GM13976 (cell line): Measurements from ENCODE around the gene CHRM1.
"Not testable (repeated sequence)": the region's sequence is repeated elsewhere in the genome, so short reads cannot be mapped to it uniquely, and the experiment has no call there.

ENCODE experiments used
- DNase-seq: peaks from one replicate; pipeline ENCODE4 v3.0.0; 2012; ENCODE audit warnings: low spot score
- in situ Hi-C: fragments of 300-500 bp; cut with MboI; formaldehyde crosslinking; loops from one replicate; pipeline ENCODE4 v1.12.0; 2022; ENCODE audit warnings: low sequenced_read_pairs, mixed read lengths, inconsistent platforms; ENCODE audit not compliant: unreplicated experiment
- TF ChIP-seq, protein P1 (sequence below): IDR thresholded peaks from 2 replicates; pipeline ENCODE4 v1.5.1; 2012; ENCODE audit warnings: borderline replicate concordance, mild to moderate bottlenecking; ENCODE audit not compliant: insufficient read depth; ENCODE audit errors: extremely low read depth, missing control alignments, control extremely low read depth

CHRM1 gene

DNA sequence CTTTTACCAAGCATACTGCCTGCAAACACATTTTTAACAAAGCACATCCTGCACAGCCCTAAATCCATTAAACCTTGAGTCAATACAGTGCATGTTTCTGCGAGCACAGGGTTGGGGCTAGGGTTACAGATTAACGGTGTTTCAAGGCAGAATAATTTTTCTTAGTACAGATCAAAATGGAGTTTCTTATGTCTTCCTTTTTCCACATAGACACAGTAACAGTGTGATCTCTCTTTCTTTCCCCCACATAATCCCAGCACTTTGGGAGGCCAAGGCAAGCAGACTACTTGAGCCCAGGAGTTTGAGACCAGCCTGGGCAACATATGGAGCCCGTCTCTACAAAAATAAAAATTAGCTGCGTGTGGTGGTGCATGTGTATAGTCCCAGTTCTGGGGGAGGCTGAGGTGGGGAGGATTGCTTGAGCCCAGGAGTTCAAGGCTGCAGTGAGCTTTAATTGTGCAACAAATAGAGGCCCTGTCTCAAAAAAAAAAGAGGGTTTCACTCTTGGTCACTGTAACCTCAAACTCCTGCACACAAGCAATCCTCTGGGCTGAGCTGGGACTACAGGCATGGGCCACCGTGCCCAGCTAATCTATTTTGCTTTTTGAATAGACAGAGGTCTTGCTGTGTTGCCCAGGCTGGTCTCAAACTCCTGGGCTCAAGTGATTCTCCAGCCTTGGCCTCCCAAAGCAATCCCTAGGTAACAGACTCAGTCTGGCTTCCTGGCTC, 60.2 kb downstream of the CHRM1 start:
- in situ Hi-C loops = loop anchor here (25.0 kb wide), 1 partner anchor 474 kb away; no protein-coding TSS in a partner anchor
- no peak for DNase-seq
- TF ChIP-seq, protein P1, sequence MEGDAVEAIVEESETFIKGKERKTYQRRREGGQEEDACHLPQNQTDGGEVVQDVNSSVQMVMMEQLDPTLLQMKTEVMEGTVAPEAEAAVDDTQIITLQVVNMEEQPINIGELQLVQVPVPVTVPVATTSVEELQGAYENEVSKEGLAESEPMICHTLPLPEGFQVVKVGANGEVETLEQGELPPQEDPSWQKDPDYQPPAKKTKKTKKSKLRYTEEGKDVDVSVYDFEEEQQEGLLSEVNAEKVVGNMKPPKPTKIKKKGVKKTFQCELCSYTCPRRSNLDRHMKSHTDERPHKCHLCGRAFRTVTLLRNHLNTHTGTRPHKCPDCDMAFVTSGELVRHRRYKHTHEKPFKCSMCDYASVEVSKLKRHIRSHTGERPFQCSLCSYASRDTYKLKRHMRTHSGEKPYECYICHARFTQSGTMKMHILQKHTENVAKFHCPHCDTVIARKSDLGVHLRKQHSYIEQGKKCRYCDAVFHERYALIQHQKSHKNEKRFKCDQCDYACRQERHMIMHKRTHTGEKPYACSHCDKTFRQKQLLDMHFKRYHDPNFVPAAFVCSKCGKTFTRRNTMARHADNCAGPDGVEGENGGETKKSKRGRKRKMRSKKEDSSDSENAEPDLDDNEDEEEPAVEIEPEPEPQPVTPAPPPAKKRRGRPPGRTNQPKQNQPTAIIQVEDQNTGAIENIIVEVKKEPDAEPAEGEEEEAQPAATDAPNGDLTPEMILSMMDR = no peak

DNA sequence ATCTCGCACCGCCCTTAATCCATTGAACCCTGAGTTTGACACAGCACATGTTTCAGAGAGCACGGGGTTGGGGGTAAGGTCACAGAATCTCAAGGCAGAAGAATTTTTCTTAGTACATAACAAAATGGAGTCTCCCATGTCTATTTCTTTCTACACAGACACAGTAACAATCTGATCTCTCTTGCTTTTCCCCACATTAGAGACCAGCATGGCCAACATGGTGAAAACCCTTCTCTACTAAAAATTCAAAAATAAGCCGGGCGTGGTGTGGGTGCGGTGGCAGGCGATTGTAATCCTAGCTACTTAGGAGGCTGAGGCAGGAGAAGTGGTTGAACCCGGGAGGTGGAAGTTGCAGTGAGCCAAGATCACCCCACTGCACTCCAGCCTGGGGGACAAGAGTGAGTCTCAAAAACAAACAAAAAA, 61.9 kb downstream of the CHRM1 start:
- not testable (repeated sequence) for DNase-seq
- in situ Hi-C loops = loop anchor here (25.0 kb wide), 1 partner anchor 472 kb away; no protein-coding TSS in a partner anchor
